ENCODE measurements around the gene TINAGL1.
A peak's percentile ranks its signal among the peaks of the same experiment; 100 is the strongest.
"Not testable (repeated sequence)": the region's sequence is repeated elsewhere in the genome, so short reads cannot be mapped to it uniquely, and the experiment has no call there.

Gene TINAGL1

DNA sequence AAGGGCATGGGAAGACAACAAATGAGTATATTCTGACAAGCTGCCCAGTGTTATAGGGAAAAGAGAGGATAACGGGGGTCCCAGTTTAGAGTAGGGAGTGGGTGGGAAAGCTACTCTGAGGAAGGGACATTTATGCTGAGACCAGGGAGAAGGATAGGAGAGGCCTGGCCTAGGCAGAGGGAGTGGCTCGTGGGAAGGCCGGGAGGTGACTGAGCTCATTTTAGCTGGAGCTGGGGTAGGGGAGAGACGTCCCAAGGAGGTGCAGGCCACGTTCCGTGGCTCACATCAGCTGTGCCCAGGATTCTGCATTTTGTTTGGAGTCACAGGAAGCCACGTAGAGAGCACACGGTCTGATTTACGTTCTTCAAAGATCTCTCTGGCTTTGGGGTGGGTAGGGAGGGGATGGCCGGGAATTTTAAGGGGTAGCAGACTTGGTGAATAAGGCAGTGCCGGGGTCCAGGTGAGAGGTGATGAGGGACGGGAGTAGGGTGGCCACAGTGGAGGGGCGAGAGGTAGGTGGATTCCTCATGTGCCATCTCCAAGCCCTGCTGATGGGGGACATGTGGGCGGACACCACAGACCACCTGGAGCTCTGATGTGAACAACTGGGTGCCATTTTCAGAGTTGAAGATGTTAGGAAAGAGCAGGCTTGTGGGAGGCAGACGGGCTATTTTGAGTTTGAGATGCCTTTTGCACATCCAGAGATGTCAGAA is 4.7 kb downstream of the TINAGL1 start:
- intact Hi-C loops (cut with DNase I), result no loop called here

DNA sequence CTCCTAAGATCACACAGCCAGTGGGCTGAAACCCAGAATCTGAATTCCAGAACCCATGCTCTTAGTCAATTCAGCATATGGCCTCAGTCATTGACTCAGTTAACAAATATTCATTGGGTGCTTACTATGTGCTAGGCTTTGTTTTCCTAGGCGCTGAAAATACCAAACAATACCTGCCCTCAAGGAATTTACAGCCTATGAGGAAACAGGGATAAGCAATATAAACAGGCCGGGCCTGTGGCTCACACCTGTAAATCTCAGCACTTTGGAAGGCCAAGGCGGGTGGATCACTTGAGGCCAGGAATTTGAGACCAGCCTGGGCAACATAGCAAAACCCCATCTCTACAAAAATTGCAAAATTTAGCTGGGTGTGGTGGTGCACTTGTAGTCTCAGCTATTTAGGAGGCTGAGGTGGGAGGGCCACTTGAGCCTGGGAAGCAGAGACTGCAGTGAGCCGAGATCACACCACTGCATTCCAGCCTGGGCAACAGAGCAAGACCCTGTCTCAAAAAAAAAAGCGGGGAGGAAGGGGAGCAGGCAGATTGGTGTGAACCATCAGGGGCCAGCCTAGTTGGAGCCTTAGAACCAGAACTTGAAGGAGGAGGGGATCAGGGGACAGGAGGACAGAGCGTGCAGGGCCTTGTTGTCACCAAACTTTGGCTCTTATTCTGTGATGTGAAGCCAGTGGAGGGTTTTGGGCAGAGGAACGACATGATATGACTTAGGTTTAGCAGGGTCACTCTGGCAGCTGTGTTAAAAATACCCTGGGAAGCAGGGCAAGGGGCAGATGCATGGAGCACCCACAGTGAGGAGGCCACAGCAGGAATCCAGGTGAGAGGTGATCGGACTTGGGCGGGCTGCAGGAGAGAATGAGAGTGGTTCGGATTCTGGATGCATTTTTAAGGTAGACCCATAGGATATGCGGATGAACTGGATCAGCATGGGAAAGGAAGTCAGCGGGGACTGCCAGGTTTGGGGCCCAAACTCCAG is 5.8 kb downstream of the TINAGL1 start:
- intact Hi-C loops (cut with DNase I), result no loop called here
- DNase-seq, result peak in 2 of 42 donors; percentile 18 to 27

More for the DNA sequence above, 4.7 kb downstream of the TINAGL1 start:
- DNase-seq, result peak in 4 of 42 donors; percentile 3 to 12 (median 8)

DNA sequence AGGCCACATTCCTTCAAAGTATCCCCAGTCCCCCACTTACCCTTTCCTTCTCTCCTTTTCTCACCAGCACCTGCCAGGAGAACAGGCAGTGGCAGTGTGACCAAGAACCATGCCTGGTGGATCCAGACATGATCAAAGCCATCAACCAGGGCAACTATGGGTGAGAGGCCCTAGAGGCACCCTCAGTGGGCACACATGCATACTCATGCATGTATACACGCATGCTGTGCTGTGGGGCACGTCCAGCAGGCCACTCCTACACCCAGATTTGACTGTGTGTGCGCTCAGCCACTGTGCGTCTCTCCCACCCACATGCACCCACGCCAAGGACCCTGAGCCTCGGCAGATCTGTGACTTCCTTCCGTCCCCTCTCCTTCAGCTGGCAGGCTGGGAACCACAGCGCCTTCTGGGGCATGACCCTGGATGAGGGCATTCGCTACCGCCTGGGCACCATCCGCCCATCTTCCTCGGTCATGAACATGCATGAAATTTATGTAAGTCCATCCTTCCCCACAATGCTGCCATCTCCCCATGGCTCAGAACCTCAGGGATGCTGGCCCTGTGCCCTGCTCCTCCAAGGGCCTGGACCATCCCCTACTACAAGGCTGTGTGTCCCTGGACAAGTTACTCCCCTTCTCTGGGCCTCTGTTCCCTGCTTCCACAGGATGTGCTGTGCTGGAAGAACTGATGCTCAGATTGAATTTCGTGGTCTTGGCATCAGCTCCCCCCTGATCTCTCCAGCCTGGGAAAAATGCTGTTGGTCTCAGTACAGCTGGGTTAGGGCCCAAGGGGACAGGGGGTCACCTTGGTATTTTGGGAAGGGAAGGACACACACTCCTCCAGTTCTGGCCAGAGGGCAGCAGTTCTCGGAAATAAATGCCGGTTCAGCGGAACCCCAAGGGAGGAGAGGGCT is 7.0 kb downstream of the TINAGL1 start:
- intact Hi-C loops (cut with DNase I), result no loop called here
- peak in 3 of 42 donors; percentile 9 to 33 (median 26) for DNase-seq

DNA sequence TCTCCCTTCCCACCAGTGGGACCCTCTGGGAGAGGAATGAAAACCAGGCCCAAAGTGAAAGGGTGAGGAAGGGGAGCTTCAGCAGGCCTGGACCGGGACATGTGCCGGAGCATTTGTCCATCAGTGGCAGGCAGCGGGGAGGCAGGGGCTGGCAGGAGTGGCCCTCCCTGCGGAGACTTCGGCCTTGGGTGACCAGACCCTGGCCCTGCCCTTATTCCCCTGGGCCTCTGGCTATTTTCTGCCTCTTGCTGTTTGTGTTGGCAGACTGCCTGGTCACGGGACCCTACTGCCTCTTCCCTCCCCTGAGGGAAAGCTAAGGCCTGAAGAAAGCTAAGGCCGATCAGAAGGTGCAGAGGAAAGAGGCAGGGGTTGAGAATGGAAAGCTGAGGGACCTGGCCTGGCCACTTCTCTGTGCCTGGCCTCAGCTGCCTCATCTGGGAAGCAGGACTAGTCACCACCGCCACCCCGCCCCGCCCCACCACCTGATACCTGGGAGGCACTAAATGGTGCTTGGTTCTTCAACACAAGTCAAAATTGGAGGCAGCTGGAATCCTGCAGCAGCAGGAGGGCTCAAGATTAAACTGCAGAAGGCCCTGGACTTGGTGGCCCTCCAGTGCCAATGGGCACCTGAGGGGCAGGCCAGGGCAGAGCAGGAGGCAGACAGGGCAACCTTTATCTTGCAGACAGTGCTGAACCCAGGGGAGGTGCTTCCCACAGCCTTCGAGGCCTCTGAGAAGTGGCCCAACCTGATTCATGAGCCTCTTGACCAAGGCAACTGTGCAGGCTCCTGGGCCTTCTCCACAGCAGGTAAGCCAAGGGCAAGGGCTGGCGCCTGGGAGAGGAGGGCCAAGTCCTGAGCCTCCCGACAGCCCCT is 7.9 kb downstream of the TINAGL1 start:
- intact Hi-C loops (cut with DNase I), result no loop called here
- peak in 23 of 42 donors; percentile 7 to 65 (median 37) for DNase-seq

DNA sequence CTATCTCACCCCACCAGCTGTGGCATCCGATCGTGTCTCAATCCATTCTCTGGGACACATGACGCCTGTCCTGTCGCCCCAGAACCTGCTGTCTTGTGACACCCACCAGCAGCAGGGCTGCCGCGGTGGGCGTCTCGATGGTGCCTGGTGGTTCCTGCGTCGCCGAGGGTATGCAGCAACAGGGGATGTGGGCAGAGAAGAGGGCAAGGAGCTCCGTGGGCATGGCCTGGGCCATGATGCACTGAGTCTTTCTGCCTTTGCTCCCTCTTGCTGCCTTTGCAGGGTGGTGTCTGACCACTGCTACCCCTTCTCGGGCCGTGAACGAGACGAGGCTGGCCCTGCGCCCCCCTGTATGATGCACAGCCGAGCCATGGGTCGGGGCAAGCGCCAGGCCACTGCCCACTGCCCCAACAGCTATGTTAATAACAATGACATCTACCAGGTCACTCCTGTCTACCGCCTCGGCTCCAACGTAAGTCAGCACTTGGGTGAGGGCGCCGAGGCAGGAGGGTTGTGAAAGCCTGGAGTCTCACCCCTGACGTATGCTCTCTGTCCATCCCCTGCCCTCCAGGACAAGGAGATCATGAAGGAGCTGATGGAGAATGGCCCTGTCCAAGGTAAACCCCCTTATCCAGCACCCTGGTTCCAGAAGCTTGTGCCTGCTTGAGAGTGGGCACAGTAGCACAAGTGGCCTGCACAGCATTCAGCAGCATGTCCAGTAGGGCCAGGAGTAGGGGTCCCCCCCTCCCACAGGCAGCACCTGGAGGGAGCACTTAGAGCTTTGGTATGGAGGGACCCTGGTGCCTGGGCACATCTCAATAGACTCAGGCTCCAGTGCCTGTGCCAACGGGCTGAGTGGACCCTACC is 8.8 kb downstream of the TINAGL1 start:
- DNase-seq, result peak in 3 of 42 donors; percentile 21 to 29 (median 23)
- intact Hi-C loops (cut with DNase I), result no loop called here

DNA sequence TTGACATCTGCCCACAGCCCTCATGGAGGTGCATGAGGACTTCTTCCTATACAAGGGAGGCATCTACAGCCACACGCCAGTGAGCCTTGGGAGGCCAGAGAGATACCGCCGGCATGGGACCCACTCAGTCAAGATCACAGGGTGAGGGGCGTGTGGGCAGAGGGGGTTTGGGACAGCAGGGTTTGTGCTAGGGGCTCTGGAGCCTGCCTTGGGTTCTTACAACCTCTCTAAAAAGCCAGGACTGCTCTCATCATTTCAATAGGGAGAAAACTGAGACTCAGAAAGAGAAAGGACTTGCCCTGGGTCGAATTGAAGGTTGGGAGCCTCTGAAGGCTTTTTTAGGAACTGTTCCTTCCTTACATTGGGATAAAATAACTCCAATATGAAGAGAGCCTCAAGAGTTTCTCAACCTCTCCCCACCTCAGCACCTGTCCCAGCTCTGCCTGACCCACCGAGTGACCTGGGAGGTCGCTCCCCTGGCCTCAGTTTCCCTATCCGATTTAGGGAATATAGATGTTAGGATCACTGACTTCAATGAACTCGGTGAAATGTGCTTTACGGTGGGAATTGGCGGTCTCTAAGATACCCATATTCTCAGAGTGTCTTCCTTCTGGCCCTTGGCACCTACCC is 9.5 kb downstream of the TINAGL1 start:
- intact Hi-C loops (cut with DNase I), result no loop called here
- DNase-seq, result peak in 1 of 42 donors; percentile 3

DNA sequence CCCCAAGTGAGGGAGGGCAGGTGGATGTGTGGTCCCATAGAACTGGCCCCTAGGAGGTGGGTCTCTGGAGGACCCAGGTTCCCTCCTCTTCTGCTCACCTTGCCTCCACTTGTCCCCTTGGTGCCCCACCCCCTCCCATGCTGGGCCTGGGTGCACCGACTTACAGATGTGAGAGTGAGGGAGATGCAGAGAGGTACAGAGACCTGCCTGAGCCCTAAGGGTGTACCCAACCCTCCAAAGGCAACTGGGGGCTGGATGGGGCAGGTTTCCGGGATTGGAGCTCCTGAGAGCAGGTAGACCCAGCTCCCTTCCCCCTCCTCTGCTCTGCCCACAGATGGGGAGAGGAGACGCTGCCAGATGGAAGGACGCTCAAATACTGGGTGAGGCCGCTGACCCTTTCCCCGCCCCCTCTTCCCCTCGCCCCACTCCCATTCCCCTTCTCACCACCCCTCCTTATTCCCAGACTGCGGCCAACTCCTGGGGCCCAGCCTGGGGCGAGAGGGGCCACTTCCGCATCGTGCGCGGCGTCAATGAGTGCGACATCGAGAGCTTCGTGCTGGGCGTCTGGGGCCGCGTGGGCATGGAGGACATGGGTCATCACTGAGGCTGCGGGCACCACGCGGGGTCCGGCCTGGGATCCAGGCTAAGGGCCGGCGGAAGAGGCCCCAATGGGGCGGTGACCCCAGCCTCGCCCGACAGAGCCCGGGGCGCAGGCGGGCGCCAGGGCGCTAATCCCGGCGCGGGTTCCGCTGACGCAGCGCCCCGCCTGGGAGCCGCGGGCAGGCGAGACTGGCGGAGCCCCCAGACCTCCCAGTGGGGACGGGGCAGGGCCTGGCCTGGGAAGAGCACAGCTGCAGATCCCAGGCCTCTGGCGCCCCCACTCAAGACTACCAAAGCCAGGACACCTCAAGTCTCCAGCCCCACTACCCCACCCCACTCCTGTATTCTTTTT is 10.3 kb downstream of the TINAGL1 start:
- peak in 2 of 42 donors; percentile 13 to 33 for DNase-seq
- intact Hi-C loops (cut with DNase I), result no loop called here

DNA sequence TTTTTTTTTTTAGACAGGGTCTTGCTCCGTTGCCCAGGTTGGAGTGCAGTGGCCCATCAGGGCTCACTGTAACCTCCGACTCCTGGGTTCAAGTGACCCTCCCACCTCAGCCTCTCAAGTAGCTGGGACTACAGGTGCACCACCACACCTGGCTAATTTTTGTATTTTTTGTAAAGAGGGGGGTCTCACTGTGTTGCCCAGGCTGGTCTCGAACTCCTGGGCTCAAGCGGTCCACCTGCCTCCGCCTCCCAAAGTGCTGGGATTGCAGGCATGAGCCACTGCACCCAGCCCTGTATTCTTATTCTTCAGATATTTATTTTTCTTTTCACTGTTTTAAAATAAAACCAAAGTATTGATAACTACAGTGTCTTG is 11.0 kb downstream of the TINAGL1 start:
- peak in 1 of 42 donors; percentile 19 for DNase-seq
- intact Hi-C loops (cut with DNase I), result not testable (repeated sequence)

DNA sequence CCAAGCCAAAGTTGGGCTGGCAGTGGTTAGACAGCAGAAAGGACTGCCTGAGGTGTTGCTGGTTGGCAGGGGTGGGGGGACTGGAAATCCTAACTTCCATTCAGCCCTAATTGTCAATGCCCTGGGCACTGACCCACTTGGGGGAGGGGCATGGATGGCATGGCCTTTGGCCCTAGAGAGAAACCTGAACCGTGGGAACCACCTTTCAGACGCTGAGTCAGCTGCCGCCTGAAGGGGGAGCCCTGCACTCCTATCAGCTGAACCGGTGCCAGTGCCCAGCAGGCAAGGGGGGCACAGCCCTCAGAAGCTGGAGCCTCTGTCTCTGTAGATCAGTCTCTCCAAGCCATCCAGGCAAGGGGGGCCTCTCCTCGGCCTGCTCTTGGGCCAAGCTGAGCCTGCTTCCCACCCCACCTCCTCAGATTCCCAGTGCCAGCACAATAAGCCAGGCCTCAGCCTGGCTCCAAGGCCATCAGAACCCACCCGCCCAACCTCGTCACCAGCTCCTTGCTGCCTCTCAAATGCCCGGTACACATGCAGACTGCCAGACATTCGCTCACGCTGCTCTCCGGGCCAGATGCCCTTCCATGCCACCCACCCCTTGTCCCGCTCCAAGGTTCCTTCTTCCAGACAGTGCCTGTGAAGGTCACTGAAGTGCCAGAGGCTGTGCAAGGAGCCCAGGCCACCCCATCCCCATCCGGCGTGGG is 11.6 kb downstream of the TINAGL1 start:
- DNase-seq, result peak; percentile 21 to 77 (median 52)
- intact Hi-C loops (cut with DNase I), result no loop called here

DNA sequence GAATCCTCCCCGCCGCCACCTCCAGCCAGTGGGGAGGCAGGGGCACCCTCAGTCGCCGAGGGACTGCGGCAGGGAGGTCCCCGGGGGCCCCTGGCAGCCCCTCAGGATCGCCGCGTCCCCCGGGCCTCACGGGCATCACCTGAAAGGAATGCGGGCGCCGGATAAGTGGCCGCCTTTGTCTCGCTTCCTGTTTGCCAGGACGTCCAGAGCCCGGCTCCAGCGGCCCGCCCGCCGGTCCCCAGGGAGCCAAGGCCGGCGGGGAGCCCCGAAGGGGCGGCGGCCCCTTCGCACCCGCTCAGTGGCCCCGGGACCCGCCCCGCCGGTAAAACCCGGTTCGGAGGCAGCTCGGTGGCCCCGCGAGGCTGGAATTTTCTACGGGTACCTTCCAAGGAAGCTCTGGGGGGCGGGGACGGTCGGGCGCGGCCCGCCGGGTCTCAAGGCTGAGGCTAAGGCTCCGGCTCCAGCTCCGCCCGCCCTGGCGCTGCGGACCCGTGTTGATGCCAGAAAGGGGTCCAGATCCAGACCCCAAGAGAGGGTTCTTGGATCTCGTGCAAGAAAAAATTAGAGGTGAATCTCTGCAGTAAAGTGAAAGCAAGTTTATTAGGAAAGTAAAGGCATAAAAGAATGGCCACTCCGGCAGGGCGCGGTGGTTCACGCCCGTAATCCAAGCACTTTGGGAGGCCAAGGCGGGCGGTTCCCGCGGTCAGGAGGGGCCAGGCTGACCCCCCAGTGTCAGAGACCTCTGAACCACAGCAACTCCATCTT is 12.6 kb downstream of the TINAGL1 start:
- DNase-seq, result peak in 2 of 42 donors; percentile 27 to 31

DNA sequence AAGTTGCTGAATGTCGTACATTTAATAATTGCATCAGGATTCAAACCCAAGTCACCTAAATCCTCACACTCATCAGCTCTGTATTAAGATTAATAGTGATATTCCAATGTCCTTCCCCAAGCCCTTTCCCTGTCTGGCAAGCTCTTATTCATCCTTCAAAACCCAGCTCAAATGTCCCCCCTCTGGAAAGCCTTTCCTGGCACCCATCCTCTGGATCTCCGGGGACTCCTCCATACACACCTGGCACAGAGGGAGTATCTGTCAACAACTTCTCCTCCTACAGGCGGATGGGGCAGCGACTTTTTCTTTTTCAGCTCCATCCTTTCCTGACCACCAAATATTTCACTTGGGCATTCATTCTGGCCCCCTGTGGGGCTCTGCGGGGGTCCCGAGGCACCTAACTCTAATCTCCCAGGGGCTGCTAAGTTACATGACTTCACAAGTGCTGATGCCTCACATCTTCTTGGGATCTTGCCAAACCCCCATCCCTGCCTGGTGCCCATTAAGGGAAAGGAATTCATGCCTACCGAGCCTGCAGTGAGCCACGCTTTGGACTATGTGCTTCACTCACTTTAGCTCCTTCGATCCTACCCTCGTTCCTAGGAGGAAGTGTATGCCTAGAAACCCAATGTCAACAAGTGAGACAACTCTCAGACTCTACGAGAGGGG is 15.2 kb downstream of the TINAGL1 start:
- DNase-seq, result peak in 4 of 42 donors; percentile 2 to 24 (median 5)

More for the DNA sequence above, 12.6 kb downstream of the TINAGL1 start:
- intact Hi-C loops (cut with DNase I), result no loop called here

DNA sequence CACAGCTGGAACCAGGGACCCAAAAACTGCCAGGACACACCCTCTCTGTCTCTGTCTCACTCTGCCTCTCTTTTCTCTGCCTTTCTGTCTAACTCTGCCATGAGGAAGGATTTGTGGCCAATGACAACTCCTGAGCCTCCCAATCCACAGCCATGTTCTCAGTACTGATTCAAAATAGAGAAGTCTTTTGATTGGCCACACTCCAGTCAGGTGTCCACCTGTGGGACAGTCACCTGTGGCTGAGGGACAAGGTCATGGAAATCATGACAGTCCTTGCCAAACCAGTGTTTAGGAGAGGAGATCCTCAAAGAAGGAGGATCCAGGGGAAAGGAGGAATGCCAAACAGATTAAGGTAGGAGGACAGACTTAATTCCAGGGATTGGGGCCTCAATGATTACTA is 15.8 kb downstream of the TINAGL1 start:
- intact Hi-C loops (cut with DNase I), result no loop called here
- DNase-seq, result peak in 1 of 42 donors; percentile 9

More for the DNA sequence above, 15.2 kb downstream of the TINAGL1 start:
- intact Hi-C loops (cut with DNase I), result no loop called here

DNA sequence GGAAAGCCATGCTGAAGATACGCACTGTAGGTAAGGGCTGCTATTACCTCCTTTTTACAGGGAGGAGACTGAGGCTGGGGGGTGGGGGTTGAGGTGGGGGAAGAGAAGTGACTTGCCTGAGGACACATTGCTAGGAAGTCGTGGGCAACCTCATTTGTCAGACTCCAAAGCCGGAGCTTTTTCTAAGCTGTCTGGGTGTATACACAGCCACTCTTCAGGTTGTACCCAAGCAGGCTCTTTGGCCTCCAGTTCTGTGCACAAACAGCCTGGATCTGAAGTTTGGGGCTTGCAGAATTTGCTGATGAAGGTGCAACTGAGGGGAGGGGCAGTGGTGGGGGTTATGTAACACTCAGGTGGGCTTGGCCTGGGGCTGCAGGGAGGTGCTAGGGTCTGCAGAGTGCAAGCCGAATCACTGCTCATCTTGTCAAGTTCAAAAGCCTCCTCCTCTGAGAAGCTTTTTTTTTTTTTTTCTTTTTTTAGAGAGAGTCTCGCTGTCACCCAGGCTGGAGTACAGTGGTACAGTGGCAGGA is 16.9 kb downstream of the TINAGL1 start:
- peak in 4 of 42 donors; percentile 2 to 15 (median 10) for DNase-seq
- intact Hi-C loops (cut with DNase I), result no loop called here

Measured in head of caudate nucleus (tissue), 42 donors.